GM23338 (cell line): ENCODE measurements around the gene UFD1. TPM values are rescaled to one million over a fixed set of nuclear protein-coding genes. Genes with fewer than 3 reads are reported as not detected.

Experiments
- ATAC-seq: fragments of 200-7000 bp; cut with Tn5 transposase; 3 replicates; pipeline ENCODE4 v1.9.1; 2020
- DNase-seq: peaks from one replicate; pipeline ENCODE4 v3.0.0-alpha.2; 2015; ENCODE audit warnings: low spot score
- H2AFZ ChIP-seq: fragments of 200-600 bp; sonication (generic); 2 replicates; pipeline ENCODE4 v1.8.0; 2016; ENCODE audit warnings: antibody characterized with exemption, mild to moderate bottlenecking, moderate library complexity
- H3F3A ChIP-seq: fragments of 200-600 bp; sonication (generic); replicated peaks from 2 replicates; pipeline ENCODE4 v1.8.0; 2017; ENCODE audit warnings: antibody characterized with exemption, mixed run types, low read depth
- H3K27ac ChIP-seq: fragments of 200-600 bp; sonication (generic); 2 replicates; pipeline ENCODE4 v1.6.1; 2016; ENCODE audit warnings: low read depth
- H3K27me3 ChIP-seq: fragments of 200-600 bp; sonication (generic); 2 replicates; pipeline ENCODE4 v1.8.0; 2016; ENCODE audit warnings: mild to moderate bottlenecking, mixed run types, moderate library complexity; ENCODE audit not compliant: insufficient read depth
- H3K36me3 ChIP-seq: fragments of 200-600 bp; sonication (generic); 2 replicates; pipeline ENCODE4 v1.8.0; 2016; ENCODE audit warnings: mild to moderate bottlenecking; ENCODE audit not compliant: insufficient read depth
- H3K4me1 ChIP-seq: fragments of 200-600 bp; sonication (generic); 2 replicates; pipeline ENCODE4 v1.8.0; 2016; ENCODE audit warnings: mild to moderate bottlenecking, moderate library complexity; ENCODE audit not compliant: insufficient read depth
- H3K4me2 ChIP-seq: fragments of 200-600 bp; sonication (generic); 2 replicates; pipeline ENCODE4 v1.7.1; 2017; ENCODE audit warnings: mixed run types
- H3K4me3 ChIP-seq: fragments of 200-600 bp; sonication (generic); 2 replicates; pipeline ENCODE4 v1.6.1; 2016; ENCODE audit warnings: mixed run types
- H3K79me2 ChIP-seq: fragments of 200-600 bp; sonication (generic); replicated peaks from 2 replicates; pipeline ENCODE4 v1.8.0; 2017; ENCODE audit warnings: mild to moderate bottlenecking; ENCODE audit not compliant: insufficient read depth
- H3K9me2 ChIP-seq: fragments of 200-600 bp; sonication (generic); 2 replicates; pipeline ENCODE4 v1.8.0; 2017; ENCODE audit not compliant: insufficient read depth
- H4K20me1 ChIP-seq: fragments of 200-600 bp; sonication (generic); replicated peaks from 2 replicates; pipeline ENCODE4 v1.8.0; 2017; ENCODE audit warnings: mild to moderate bottlenecking; ENCODE audit not compliant: insufficient read depth
- H3K27ac Mint-ChIP-seq: 2 replicates; pipeline ENCODE4 v1.8.0; 2020; ENCODE audit warnings: inconsistent platforms, mild to moderate bottlenecking, moderate library complexity, mixed read lengths
- H3K27me3 Mint-ChIP-seq: 3 replicates; pipeline ENCODE4 v1.8.0; 2022; ENCODE audit warnings: low read depth, mild to moderate bottlenecking, moderate library complexity, mixed read lengths, inconsistent platforms; ENCODE audit not compliant: insufficient read depth, poor library complexity
- H3K36me3 Mint-ChIP-seq: 3 replicates; pipeline ENCODE4 v1.8.0; 2021; ENCODE audit warnings: low read depth, mild to moderate bottlenecking, inconsistent platforms, moderate library complexity, mixed read lengths
- H3K4me1 Mint-ChIP-seq: 3 replicates; pipeline ENCODE4 v1.8.0; 2020; ENCODE audit warnings: mild to moderate bottlenecking, inconsistent platforms, mixed read lengths
- H3K4me3 Mint-ChIP-seq: 3 replicates; pipeline ENCODE4 v1.8.0; 2021; ENCODE audit warnings: moderate library complexity, mild to moderate bottlenecking, inconsistent platforms, mixed read lengths
- H3K9me3 Mint-ChIP-seq: 3 replicates; pipeline ENCODE4 v1.8.0; 2020; ENCODE audit warnings: moderate library complexity, mild to moderate bottlenecking, inconsistent platforms, mixed read lengths
- CREB1 ChIP-seq: fragments of 250-450 bp; sonication (Bioruptor Pico); IDR thresholded peaks from 2 replicates; pipeline ENCODE4 v1.5.0; 2020; ENCODE audit warnings: low read depth, mild to moderate bottlenecking, moderate library complexity
- EZH2 ChIP-seq: fragments of 200-600 bp; sonication (generic); IDR thresholded peaks from one replicate; pipeline ENCODE4 v1.8.0; 2017; ENCODE audit warnings: antibody characterized with exemption, mild to moderate bottlenecking, low read depth; ENCODE audit not compliant: unreplicated experiment
- EZH2phosphoT487 ChIP-seq: fragments of 200-600 bp; sonication (generic); IDR thresholded peaks from one replicate; pipeline ENCODE4 v1.8.1; 2018; ENCODE audit warnings: antibody characterized with exemption; ENCODE audit not compliant: unreplicated experiment
- JUNB ChIP-seq: IDR thresholded peaks from one replicate; pipeline ENCODE4 v1.6.1; 2016; ENCODE audit warnings: antibody characterized with exemption; ENCODE audit not compliant: unreplicated experiment
- NANOG ChIP-seq: IDR thresholded peaks from 2 replicates; pipeline ENCODE4 v1.6.1; 2016; ENCODE audit warnings: antibody characterized with exemption, borderline replicate concordance
- POLR2AphosphoS5 ChIP-seq: IDR thresholded peaks from 2 replicates; pipeline ENCODE4 v1.6.1; 2016; ENCODE audit warnings: antibody characterized with exemption, low read depth
- STAT1 ChIP-seq: IDR thresholded peaks from one replicate; pipeline ENCODE4 v1.6.1; 2016; ENCODE audit warnings: antibody characterized with exemption; ENCODE audit not compliant: unreplicated experiment
- ZNF114 ChIP-seq: fragments of 250-450 bp; sonication (Bioruptor Pico); IDR thresholded peaks from 2 replicates; pipeline ENCODE4 v1.5.0; 2020; ENCODE audit warnings: mild to moderate bottlenecking, moderate library complexity
- ZNF331 ChIP-seq: fragments of 250-450 bp; sonication (Bioruptor Pico); IDR thresholded peaks from 2 replicates; pipeline ENCODE4 v1.5.0; 2020; ENCODE audit warnings: low read depth, mild to moderate bottlenecking, moderate library complexity
- polyA plus RNA-seq: library from polyadenylated mRNA; unstranded; fragments of >200 nt; fragmentation: Nextera tagmentation; extraction: Ambion mirVana; gene quantifications from 2 replicates; pipeline ENCODE4 v1.2.1, GENCODE V29; 2016
- total RNA-seq: library from RNA; depleted of rRNA; stranded (reverse); fragments of >200 nt; shearing (Covaris generic); gene quantifications from 2 replicates; pipeline ENCODE4 v1.2.3, GENCODE V29; 2014
- TF ChIP-seq, protein P1 (sequence below): fragments of 250-450 bp; sonication (Bioruptor Pico); IDR thresholded peaks from 2 replicates; pipeline ENCODE4 v1.5.0; 2020; ENCODE audit warnings: mild to moderate bottlenecking, moderate library complexity
- TF ChIP-seq, protein P2 (sequence below), 2 experiments: fragments of 200-600 bp in 1 of 2; sonication (generic) in 1 of 2; conservative IDR thresholded peaks; 2 replicates each; pipeline versions ENCODE4 v1.5.1 to v1.6.1; 2016 to 2017; ENCODE audit warnings: antibody characterized with exemption in 2 of 2, low read depth in 2 of 2, mild to moderate bottlenecking in 2 of 2, moderate library complexity in 1 of 2
- TF ChIP-seq, protein P3 (sequence below): IDR thresholded peaks from 2 replicates; pipeline ENCODE4 v1.6.1; 2016; ENCODE audit warnings: antibody characterized with exemption
- TF ChIP-seq, protein P4 (sequence below): IDR thresholded peaks from one replicate; pipeline ENCODE4 v1.6.1; 2018; ENCODE audit warnings: antibody characterized with exemption; ENCODE audit not compliant: unreplicated experiment

UFD1 gene
- total and polyA plus RNA-seq, 2 experiments from 2014 or later: 53.5 to 93.8 TPM

GRCh38 chr22:19461506-19461905, 17.5 kb downstream of the UFD1 start:
- no peak overlapping the region for H3K4me3 Mint-ChIP-seq
- H3K4me1 Mint-ChIP-seq: peaks cover 4% of the 10 kb centered on the region; the same call in 2 of the 3 replicates
- no peak for ATAC-seq

More at GRCh38 chr22:19461506-19461905, 17.5 kb downstream of the UFD1 start:
- Histone ChIP-seq H4K20me1 (peaks cover 11% of the 10 kb centered on the region; the same call in 1 of the 2 replicates), H2AFZ (no peak overlapping the region), H3F3A (no peaks in the 10 kb centered on the region), H3K4me3 (no peak overlapping the region), H3K27ac (no peak overlapping the region), H3K27me3 (no peaks in the 10 kb centered on the region), H3K79me2 (no peaks in the 10 kb centered on the region; the same call in 1 of the 2 replicates), H3K4me2 (no peak overlapping the region), H3K4me1 (no peaks in the 10 kb centered on the region), H3K9me2 (no peaks in the 10 kb centered on the region), H3K36me3 (peaks cover 26% of the 10 kb centered on the region)
- Mint-ChIP-seq H3K27ac (no peak overlapping the region), H3K36me3 (peaks cover 58% of the 10 kb centered on the region), H3K9me3 (no peaks in the 10 kb centered on the region), H3K27me3 (no peaks in the 10 kb centered on the region)
- TF ChIP-seq, protein P1, sequence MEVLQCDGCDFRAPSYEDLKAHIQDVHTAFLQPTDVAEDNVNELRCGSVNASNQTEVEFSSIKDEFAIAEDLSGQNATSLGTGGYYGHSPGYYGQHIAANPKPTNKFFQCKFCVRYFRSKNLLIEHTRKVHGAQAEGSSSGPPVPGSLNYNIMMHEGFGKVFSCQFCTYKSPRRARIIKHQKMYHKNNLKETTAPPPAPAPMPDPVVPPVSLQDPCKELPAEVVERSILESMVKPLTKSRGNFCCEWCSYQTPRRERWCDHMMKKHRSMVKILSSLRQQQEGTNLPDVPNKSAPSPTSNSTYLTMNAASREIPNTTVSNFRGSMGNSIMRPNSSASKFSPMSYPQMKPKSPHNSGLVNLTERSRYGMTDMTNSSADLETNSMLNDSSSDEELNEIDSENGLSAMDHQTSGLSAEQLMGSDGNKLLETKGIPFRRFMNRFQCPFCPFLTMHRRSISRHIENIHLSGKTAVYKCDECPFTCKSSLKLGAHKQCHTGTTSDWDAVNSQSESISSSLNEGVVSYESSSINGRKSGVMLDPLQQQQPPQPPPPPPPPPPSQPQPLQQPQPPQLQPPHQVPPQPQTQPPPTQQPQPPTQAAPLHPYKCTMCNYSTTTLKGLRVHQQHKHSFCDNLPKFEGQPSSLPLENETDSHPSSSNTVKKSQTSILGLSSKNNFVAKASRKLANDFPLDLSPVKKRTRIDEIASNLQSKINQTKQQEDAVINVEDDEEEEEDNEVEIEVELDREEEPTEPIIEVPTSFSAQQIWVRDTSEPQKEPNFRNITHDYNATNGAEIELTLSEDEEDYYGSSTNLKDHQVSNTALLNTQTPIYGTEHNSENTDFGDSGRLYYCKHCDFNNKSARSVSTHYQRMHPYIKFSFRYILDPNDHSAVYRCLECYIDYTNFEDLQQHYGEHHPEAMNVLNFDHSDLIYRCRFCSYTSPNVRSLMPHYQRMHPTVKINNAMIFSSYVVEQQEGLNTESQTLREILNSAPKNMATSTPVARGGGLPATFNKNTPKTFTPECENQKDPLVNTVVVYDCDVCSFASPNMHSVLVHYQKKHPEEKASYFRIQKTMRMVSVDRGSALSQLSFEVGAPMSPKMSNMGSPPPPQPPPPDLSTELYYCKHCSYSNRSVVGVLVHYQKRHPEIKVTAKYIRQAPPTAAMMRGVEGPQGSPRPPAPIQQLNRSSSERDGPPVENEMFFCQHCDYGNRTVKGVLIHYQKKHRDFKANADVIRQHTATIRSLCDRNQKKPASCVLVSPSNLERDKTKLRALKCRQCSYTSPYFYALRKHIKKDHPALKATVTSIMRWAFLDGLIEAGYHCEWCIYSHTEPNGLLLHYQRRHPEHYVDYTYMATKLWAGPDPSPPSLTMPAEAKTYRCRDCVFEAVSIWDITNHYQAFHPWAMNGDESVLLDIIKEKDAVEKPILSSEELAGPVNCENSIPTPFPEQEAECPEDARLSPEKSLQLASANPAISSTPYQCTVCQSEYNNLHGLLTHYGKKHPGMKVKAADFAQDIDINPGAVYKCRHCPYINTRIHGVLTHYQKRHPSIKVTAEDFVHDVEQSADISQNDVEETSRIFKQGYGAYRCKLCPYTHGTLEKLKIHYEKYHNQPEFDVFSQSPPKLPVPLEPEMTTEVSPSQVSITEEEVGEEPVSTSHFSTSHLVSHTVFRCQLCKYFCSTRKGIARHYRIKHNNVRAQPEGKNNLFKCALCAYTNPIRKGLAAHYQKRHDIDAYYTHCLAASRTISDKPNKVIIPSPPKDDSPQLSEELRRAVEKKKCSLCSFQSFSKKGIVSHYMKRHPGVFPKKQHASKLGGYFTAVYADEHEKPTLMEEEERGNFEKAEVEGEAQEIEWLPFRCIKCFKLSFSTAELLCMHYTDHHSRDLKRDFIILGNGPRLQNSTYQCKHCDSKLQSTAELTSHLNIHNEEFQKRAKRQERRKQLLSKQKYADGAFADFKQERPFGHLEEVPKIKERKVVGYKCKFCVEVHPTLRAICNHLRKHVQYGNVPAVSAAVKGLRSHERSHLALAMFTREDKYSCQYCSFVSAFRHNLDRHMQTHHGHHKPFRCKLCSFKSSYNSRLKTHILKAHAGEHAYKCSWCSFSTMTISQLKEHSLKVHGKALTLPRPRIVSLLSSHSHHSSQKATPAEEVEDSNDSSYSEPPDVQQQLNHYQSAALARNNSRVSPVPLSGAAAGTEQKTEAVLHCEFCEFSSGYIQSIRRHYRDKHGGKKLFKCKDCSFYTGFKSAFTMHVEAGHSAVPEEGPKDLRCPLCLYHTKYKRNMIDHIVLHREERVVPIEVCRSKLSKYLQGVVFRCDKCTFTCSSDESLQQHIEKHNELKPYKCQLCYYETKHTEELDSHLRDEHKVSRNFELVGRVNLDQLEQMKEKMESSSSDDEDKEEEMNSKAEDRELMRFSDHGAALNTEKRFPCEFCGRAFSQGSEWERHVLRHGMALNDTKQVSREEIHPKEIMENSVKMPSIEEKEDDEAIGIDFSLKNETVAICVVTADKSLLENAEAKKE (CRISPR knock-in tag): no peak
- TF ChIP-seq ZNF114 (CRISPR knock-in tag) (no peak), CREB1 (CRISPR knock-in tag) (no peak), JUNB (no peak), EZH2phosphoT487 (no peak), POLR2AphosphoS5 (no peak), EZH2 (no peak), NANOG (no peak), STAT1 (no peak), ZNF331 (CRISPR knock-in tag) (no peak)
- TF ChIP-seq, protein P2, sequence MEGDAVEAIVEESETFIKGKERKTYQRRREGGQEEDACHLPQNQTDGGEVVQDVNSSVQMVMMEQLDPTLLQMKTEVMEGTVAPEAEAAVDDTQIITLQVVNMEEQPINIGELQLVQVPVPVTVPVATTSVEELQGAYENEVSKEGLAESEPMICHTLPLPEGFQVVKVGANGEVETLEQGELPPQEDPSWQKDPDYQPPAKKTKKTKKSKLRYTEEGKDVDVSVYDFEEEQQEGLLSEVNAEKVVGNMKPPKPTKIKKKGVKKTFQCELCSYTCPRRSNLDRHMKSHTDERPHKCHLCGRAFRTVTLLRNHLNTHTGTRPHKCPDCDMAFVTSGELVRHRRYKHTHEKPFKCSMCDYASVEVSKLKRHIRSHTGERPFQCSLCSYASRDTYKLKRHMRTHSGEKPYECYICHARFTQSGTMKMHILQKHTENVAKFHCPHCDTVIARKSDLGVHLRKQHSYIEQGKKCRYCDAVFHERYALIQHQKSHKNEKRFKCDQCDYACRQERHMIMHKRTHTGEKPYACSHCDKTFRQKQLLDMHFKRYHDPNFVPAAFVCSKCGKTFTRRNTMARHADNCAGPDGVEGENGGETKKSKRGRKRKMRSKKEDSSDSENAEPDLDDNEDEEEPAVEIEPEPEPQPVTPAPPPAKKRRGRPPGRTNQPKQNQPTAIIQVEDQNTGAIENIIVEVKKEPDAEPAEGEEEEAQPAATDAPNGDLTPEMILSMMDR (conservative IDR thresholded peaks at IDR 0.05; ENCODE audit: low read depth in 2 of 2): no peak
- TF ChIP-seq, protein P3, sequence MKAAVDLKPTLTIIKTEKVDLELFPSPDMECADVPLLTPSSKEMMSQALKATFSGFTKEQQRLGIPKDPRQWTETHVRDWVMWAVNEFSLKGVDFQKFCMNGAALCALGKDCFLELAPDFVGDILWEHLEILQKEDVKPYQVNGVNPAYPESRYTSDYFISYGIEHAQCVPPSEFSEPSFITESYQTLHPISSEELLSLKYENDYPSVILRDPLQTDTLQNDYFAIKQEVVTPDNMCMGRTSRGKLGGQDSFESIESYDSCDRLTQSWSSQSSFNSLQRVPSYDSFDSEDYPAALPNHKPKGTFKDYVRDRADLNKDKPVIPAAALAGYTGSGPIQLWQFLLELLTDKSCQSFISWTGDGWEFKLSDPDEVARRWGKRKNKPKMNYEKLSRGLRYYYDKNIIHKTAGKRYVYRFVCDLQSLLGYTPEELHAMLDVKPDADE: no peak
- TF ChIP-seq, protein P4, sequence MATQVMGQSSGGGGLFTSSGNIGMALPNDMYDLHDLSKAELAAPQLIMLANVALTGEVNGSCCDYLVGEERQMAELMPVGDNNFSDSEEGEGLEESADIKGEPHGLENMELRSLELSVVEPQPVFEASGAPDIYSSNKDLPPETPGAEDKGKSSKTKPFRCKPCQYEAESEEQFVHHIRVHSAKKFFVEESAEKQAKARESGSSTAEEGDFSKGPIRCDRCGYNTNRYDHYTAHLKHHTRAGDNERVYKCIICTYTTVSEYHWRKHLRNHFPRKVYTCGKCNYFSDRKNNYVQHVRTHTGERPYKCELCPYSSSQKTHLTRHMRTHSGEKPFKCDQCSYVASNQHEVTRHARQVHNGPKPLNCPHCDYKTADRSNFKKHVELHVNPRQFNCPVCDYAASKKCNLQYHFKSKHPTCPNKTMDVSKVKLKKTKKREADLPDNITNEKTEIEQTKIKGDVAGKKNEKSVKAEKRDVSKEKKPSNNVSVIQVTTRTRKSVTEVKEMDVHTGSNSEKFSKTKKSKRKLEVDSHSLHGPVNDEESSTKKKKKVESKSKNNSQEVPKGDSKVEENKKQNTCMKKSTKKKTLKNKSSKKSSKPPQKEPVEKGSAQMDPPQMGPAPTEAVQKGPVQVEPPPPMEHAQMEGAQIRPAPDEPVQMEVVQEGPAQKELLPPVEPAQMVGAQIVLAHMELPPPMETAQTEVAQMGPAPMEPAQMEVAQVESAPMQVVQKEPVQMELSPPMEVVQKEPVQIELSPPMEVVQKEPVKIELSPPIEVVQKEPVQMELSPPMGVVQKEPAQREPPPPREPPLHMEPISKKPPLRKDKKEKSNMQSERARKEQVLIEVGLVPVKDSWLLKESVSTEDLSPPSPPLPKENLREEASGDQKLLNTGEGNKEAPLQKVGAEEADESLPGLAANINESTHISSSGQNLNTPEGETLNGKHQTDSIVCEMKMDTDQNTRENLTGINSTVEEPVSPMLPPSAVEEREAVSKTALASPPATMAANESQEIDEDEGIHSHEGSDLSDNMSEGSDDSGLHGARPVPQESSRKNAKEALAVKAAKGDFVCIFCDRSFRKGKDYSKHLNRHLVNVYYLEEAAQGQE: no peak
- no peak for DNase-seq
